Skeletal muscle satellite cell (primary cell): ENCODE measurements around the gene PLXNA1.

ENCODE experiments used
- H3K27me3 ChIP-seq: 2 replicates; pipeline ENCODE4 v1.7.0; 2013; ENCODE audit warnings: low read length; ENCODE audit not compliant: control insufficient read depth, insufficient read depth
- H3K36me3 ChIP-seq: 2 replicates; pipeline ENCODE4 v1.7.0; 2013; ENCODE audit warnings: mild to moderate bottlenecking, control low read depth, low read length; ENCODE audit not compliant: insufficient read depth
- H3K4me1 ChIP-seq: 2 replicates; pipeline ENCODE4 v1.7.0; 2013; ENCODE audit warnings: low read length; ENCODE audit not compliant: control insufficient read depth, insufficient read depth
- H3K4me2 ChIP-seq: 2 replicates; pipeline ENCODE4 v1.7.0; 2013; ENCODE audit warnings: mild to moderate bottlenecking, low read length
- H3K4me3 ChIP-seq: 2 replicates; pipeline ENCODE4 v1.7.0; 2013; ENCODE audit warnings: low read length
- H3K9ac ChIP-seq: 2 replicates; pipeline ENCODE4 v1.7.0; 2013; ENCODE audit warnings: mild to moderate bottlenecking, low read depth, low read length, moderate library complexity
- H3K9me3 ChIP-seq: replicated peaks from 2 replicates; pipeline ENCODE4 v1.7.0; 2013; ENCODE audit warnings: mild to moderate bottlenecking, control low read depth, low read length

The PLXNA1 gene

GRCh38 chr3:127011270-127011992 is 28.5 kb downstream of the PLXNA1 start:
- Histone ChIP-seq H3K4me3 (no peak overlapping the region), H3K4me1 (no peaks in the 10 kb centered on the region), H3K27me3 (no peaks in the 10 kb centered on the region), H3K9me3 (no peaks in the 10 kb centered on the region), H3K9ac (no peak overlapping the region), H3K36me3 (peaks cover 54% of the 10 kb centered on the region), H3K4me2 (no peak overlapping the region)

GRCh38 chr3:127012091-127012490 is 29.2 kb downstream of the PLXNA1 start:
- no peak overlapping the region for H3K9ac ChIP-seq
- H3K4me1 ChIP-seq, result no peaks in the 10 kb centered on the region
- H3K27me3 ChIP-seq, result no peaks in the 10 kb centered on the region
- H3K36me3 ChIP-seq, result peaks cover 61% of the 10 kb centered on the region
- no peak overlapping the region for H3K4me3 ChIP-seq
- H3K4me2 ChIP-seq, result no peak overlapping the region
- no peaks in the 10 kb centered on the region for H3K9me3 ChIP-seq

- H3K9ac ChIP-seq, result no peak overlapping the region
- no peak overlapping the region for H3K4me2 ChIP-seq
- H3K9me3 ChIP-seq, result no peaks in the 10 kb centered on the region
- H3K4me1 ChIP-seq, result no peaks in the 10 kb centered on the region
- H3K4me3 ChIP-seq, result no peak overlapping the region
- H3K27me3 ChIP-seq, result no peaks in the 10 kb centered on the region
- peaks cover 60% of the 10 kb centered on the region for H3K36me3 ChIP-seq
Measured at GRCh38 chr3:127013181-127013580, 30.3 kb downstream of the PLXNA1 start.

GRCh38 chr3:127013758-127014535 is 31.0 kb downstream of the PLXNA1 start:
- Histone ChIP-seq H3K4me3 (no peak overlapping the region), H3K4me1 (peaks cover 4% of the 10 kb centered on the region), H3K27me3 (no peaks in the 10 kb centered on the region), H3K9ac (no peak overlapping the region), H3K4me2 (no peak overlapping the region), H3K36me3 (peaks cover 61% of the 10 kb centered on the region), H3K9me3 (no peaks in the 10 kb centered on the region)

GRCh38 chr3:127014536-127015281 is 31.8 kb downstream of the PLXNA1 start:
- Histone ChIP-seq H3K4me1 (peaks cover 12% of the 10 kb centered on the region), H3K4me2 (no peak overlapping the region), H3K36me3 (peaks cover 68% of the 10 kb centered on the region), H3K4me3 (no peak overlapping the region), H3K9ac (no peak overlapping the region), H3K27me3 (no peaks in the 10 kb centered on the region), H3K9me3 (no peaks in the 10 kb centered on the region)

GRCh38 chr3:127015282-127016042 is 32.5 kb downstream of the PLXNA1 start:
- H3K4me2 ChIP-seq, result no peak overlapping the region
- H3K9ac ChIP-seq, result no peak overlapping the region
- peaks cover 13% of the 10 kb centered on the region for H3K4me1 ChIP-seq
- H3K9me3 ChIP-seq, result no peaks in the 10 kb centered on the region
- no peaks in the 10 kb centered on the region for H3K27me3 ChIP-seq
- H3K36me3 ChIP-seq, result peaks cover 76% of the 10 kb centered on the region
- no peak overlapping the region for H3K4me3 ChIP-seq

GRCh38 chr3:127016043-127016343 is 33.1 kb downstream of the PLXNA1 start:
- H3K27me3 ChIP-seq, result no peaks in the 10 kb centered on the region
- peaks cover 13% of the 10 kb centered on the region for H3K4me1 ChIP-seq
- no peak overlapping the region for H3K4me2 ChIP-seq
- no peak overlapping the region for H3K4me3 ChIP-seq
- no peaks in the 10 kb centered on the region for H3K9me3 ChIP-seq
- no peak overlapping the region for H3K9ac ChIP-seq
- H3K36me3 ChIP-seq, result peaks cover 80% of the 10 kb centered on the region

GRCh38 chr3:127016461-127016860 is 33.5 kb downstream of the PLXNA1 start:
- Histone ChIP-seq H3K9me3 (no peaks in the 10 kb centered on the region), H3K27me3 (no peaks in the 10 kb centered on the region), H3K9ac (no peak overlapping the region), H3K4me3 (no peak overlapping the region), H3K4me1 (peaks cover 13% of the 10 kb centered on the region), H3K4me2 (no peak overlapping the region), H3K36me3 (peaks cover 85% of the 10 kb centered on the region)

- Histone ChIP-seq H3K9ac (no peak overlapping the region), H3K27me3 (no peaks in the 10 kb centered on the region), H3K4me3 (no peak overlapping the region), H3K4me2 (no peak overlapping the region), H3K9me3 (no peaks in the 10 kb centered on the region), H3K36me3 (peaks cover 85% of the 10 kb centered on the region), H3K4me1 (peaks cover 13% of the 10 kb centered on the region)
Measured at GRCh38 chr3:127017229-127017628, 34.3 kb downstream of the PLXNA1 start.

- Histone ChIP-seq H3K36me3 (peaks cover 85% of the 10 kb centered on the region), H3K4me3 (no peak overlapping the region), H3K4me2 (no peak overlapping the region), H3K27me3 (no peaks in the 10 kb centered on the region), H3K9me3 (no peaks in the 10 kb centered on the region), H3K4me1 (peaks cover 13% of the 10 kb centered on the region), H3K9ac (no peak overlapping the region)
Measured at GRCh38 chr3:127017781-127018180, 34.9 kb downstream of the PLXNA1 start.

GRCh38 chr3:127018306-127018828 is 35.5 kb downstream of the PLXNA1 start:
- Histone ChIP-seq H3K9me3 (no peaks in the 10 kb centered on the region), H3K4me3 (no peak overlapping the region), H3K36me3 (peaks cover 87% of the 10 kb centered on the region), H3K4me2 (no peak overlapping the region), H3K9ac (no peak overlapping the region), H3K4me1 (peaks cover 13% of the 10 kb centered on the region), H3K27me3 (no peaks in the 10 kb centered on the region)
